Kidney (tissue), 14 donors: ENCODE measurements around the gene NUDT16L1. TPM values are rescaled to one million over a fixed set of nuclear protein-coding genes. Genes with fewer than 3 reads are reported as not detected.

Experiments used
- DNase-seq, 5 donors: peaks; one replicate each; pipeline ENCODE4 v3.0.0-alpha.2; 2013 to 2020
- FAIRE-seq: peaks from 2 replicates; lab custom pipeline; 2012; peaks lifted over from hg19 to GRCh38; lab: Jason Lieb, UNC
- H3K27ac ChIP-seq, 2 donors: one replicate each; pipeline ENCODE4 v1.7.0; 2013; ENCODE audit warnings: low read depth in 2 of 2, low read length in 2 of 2, inconsistent platforms in 1 of 2
- H3K27me3 ChIP-seq: one replicate; pipeline ENCODE4 v1.7.1; 2013; ENCODE audit warnings: low read length, inconsistent platforms; ENCODE audit not compliant: control insufficient read depth, insufficient read depth
- H3K36me3 ChIP-seq, 3 donors: one replicate each; pipeline versions ENCODE4 v1.7.0 to v1.7.1; 2013; ENCODE audit warnings: low read length in 3 of 3, control low read depth in 1 of 3, inconsistent platforms in 1 of 3; ENCODE audit not compliant: insufficient read depth in 3 of 3, control insufficient read depth in 2 of 3
- H3K4me1 ChIP-seq, 3 donors: one replicate each; pipeline versions ENCODE4 v1.7.0 to v1.7.1; 2013; ENCODE audit warnings: low read length in 3 of 3, inconsistent platforms in 1 of 3, low read depth in 1 of 3; ENCODE audit not compliant: control insufficient read depth in 2 of 3, insufficient read depth in 2 of 3
- H3K4me3 ChIP-seq, 3 donors: one replicate each; pipeline versions ENCODE4 v1.7.0 to v1.8.1; 2013; ENCODE audit warnings: low read length in 3 of 3, control low read depth in 1 of 3, inconsistent platforms in 1 of 3
- H3K9ac ChIP-seq, 3 donors: one replicate each; pipeline versions ENCODE4 v1.7.0 to v1.7.1; 2013; ENCODE audit warnings: low read length in 3 of 3, control low read depth in 1 of 3, inconsistent platforms in 1 of 3
- H3K9me3 ChIP-seq, 3 donors: one replicate each; pipeline versions ENCODE4 v1.7.0 to v1.7.1; 2013; ENCODE audit warnings: low read length in 3 of 3, control low read depth in 1 of 3, inconsistent platforms in 1 of 3; ENCODE audit not compliant: control insufficient read depth in 2 of 3, insufficient read depth in 1 of 3
- intact Hi-C: fragments of 100-400 bp; cut with DNase I; formaldehyde crosslinking; loops from one replicate; pipeline ENCODE4 v1.11.1; 2022
- polyA plus RNA-seq: library from polyadenylated mRNA; stranded (reverse); fragments of 350-450 nt; fragmentation: Illumina TruSeq; extraction: RNeasy Lipid Tissue Mini Kit (QIAGEN cat#74804); gene quantifications from one replicate; pipeline ENCODE4 v1.2.3, GENCODE V29; 2014; ENCODE audit warnings: low read depth, low replicate concordance; ENCODE audit not compliant: insufficient read depth
- total RNA-seq: library from RNA; stranded (reverse); fragmentation: NEBNext Ultra II Directional; extraction: Animal tissue kit (Norgen Biotek cat#: 25700); gene quantifications from one replicate; pipeline ENCODE4 v1.2.1, GENCODE V29; 2021
- TF ChIP-seq, protein P1 (sequence below): IDR thresholded peaks from 3 replicates; pipeline ENCODE4 v1.5.1; 2012; ENCODE audit warnings: mild to moderate bottlenecking, moderate library complexity, borderline replicate concordance; ENCODE audit not compliant: insufficient read depth; ENCODE audit errors: extremely low read depth
- donor health status: control.
- donor health status: control.
- donor health status: control.
- donor health status: control.
- donor health status: control.
- donor health status: DM: yes; HTN: yes; CAD: no.
- donor health status: Normal renal cell carcinoma (clear cell type).

Gene NUDT16L1
- total and polyA plus RNA-seq, 2 donors from 2014 or later, result 30.6 to 69.4 TPM

DNA sequence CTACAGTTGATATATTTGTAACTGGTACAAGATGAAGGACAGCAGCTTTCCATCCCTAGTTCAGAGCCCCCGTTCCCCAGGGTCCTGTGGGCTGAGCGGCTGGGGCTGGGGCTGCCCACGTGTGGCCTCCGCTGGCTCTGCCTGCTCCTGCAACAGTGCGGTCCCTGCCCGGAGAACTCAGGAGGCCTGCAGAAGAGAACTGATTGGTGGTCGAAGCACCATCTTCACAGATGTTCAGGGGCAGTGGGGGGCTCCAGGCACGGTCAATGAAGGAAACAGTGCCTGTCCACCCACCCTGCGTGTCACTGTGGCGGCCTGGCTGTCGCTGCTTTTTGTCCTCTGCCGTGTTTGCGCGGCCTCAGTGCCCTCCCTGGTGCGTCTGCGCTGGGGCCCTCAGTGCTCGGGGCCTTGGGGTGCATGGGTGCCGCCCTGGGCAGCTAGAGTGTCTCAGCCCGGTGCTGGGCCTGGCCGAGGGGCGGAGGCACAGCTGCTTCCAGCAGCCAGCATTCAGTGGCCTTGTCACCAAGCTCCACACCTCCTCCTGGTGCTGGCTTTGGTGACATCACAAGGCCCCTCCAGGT is 4.2 kb upstream of the NUDT16L1 start:
- TF ChIP-seq, protein P1, sequence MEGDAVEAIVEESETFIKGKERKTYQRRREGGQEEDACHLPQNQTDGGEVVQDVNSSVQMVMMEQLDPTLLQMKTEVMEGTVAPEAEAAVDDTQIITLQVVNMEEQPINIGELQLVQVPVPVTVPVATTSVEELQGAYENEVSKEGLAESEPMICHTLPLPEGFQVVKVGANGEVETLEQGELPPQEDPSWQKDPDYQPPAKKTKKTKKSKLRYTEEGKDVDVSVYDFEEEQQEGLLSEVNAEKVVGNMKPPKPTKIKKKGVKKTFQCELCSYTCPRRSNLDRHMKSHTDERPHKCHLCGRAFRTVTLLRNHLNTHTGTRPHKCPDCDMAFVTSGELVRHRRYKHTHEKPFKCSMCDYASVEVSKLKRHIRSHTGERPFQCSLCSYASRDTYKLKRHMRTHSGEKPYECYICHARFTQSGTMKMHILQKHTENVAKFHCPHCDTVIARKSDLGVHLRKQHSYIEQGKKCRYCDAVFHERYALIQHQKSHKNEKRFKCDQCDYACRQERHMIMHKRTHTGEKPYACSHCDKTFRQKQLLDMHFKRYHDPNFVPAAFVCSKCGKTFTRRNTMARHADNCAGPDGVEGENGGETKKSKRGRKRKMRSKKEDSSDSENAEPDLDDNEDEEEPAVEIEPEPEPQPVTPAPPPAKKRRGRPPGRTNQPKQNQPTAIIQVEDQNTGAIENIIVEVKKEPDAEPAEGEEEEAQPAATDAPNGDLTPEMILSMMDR, result no peak
- no peak overlapping the region for H3K9ac ChIP-seq
- H3K9me3 ChIP-seq, result no peaks in the 10 kb centered on the region
- peak in 2 of 5 donors; percentile 2 to 68 for DNase-seq
- H3K27me3 ChIP-seq, result no peaks in the 10 kb centered on the region
- peaks cover 0 to 12% (median 0%) of the 10 kb centered on the region in 3 donors for H3K4me1 ChIP-seq
- intact Hi-C loops, result no loop called here
- no peak overlapping the region for H3K27ac ChIP-seq
- no peak for FAIRE-seq
- no peak overlapping the region for H3K4me3 ChIP-seq
- H3K36me3 ChIP-seq, result peaks cover 0 to 3% (median 2%) of the 10 kb centered on the region in 3 donors

DNA sequence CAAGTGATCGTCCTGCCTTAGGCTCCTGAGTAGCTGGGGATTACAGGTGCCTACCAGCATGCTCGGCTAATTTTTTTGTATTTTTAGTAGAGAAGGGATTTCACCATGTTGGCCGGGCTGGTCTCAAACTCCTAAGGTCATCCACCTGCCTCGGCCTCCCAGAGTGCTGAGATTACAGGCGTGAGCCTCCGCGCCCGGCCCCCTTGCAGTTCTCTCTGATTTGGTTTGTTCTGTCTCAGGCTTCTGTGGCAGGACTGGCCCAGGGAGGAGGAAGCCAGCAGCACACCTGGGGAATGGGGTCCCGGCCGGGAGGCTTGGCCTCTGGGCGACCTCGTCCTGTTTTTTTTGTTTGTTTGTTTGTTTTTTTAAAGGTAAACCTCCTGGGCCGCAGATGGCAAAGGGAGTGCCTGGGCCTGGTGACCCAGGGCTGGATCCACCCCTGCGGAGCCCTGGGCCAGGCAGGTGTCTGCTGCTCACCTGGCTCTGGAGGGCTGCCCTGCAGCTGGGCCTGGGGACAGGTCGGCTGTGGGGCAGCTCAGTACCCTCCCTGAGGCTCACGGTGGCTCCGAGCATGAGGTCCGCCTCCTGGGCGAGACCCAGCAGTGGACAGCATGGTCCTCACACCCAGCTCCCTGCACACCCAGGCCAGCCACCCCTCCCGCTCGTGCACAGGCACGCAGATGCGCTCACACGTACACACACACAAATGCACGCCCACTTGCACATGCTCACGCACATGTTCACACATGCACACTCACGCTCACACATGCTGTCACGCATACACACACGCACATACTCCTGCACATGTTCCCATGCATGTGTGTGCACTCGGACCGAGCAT is 3.3 kb upstream of the NUDT16L1 start:
- peaks cover 0 to 5% (median 2%) of the 10 kb centered on the region in 3 donors for H3K36me3 ChIP-seq
- H3K27me3 ChIP-seq, result no peaks in the 10 kb centered on the region
- TF ChIP-seq, protein P1, result no peak
- FAIRE-seq, result no peak
- peak in 1 of 5 donors; percentile 49 for DNase-seq
- H3K9ac ChIP-seq, result no peak overlapping the region
- intact Hi-C loops, result no loop called here
- no peak overlapping the region for H3K4me3 ChIP-seq
- H3K4me1 ChIP-seq, result peaks cover 0 to 17% (median 0%) of the 10 kb centered on the region in 3 donors
- no peak overlapping the region for H3K27ac ChIP-seq
- H3K9me3 ChIP-seq, result no peaks in the 10 kb centered on the region

DNA sequence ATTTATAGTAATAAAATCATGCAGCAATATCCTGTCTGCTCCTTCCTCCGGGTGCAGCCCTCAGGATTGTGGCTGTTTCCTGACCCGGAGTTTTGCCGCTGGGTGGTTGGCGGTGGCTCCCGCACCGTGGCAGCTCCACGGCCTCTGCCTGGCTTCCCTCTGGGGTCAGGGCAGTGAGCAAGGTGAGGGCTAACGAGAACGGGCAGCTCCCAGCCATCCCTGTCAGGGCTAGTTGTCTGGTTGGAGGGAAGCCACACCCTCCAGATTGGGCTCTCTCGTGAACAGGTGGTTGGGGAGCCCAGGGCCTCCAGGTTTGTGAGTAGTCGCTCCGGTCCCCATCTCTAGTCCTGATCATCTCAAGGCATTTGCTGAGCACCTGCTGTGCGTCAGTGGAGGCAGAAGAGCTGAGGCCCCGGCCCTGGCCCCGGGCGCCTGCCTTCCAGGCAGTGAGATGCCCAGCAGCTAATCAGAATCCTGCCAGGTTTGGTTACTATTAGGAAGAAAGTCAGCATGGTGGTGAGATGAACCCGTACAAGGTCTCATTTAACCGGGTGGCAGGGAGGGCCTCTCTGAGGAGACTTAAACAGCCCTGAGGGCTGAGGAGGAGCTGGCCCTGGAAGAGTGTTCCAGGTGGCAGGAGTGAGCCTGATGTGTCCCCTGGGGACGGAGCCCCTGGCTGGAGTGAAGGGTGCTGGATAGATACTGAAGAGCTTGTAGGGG is 2.3 kb upstream of the NUDT16L1 start:
- no peaks in the 10 kb centered on the region for H3K9me3 ChIP-seq
- peaks cover 0 to 27% (median 3%) of the 10 kb centered on the region in 3 donors for H3K4me1 ChIP-seq
- TF ChIP-seq, protein P1, result no peak
- DNase-seq (peak in 1 of 5 donors; percentile 58), FAIRE-seq (no peak)
- intact Hi-C loops, result no loop called here
- H3K27ac ChIP-seq, result no peak overlapping the region
- no peaks in the 10 kb centered on the region for H3K27me3 ChIP-seq
- H3K4me3 ChIP-seq, result no peak overlapping the region
- peaks cover 2 to 12% (median 6%) of the 10 kb centered on the region in 3 donors for H3K36me3 ChIP-seq
- no peak overlapping the region for H3K9ac ChIP-seq
